ENCODE results near the gene SERPINB7. TPM values are rescaled to one million over a fixed set of nuclear protein-coding genes. Genes with fewer than 3 reads are reported as not detected.

Gene SERPINB7
- total and polyA plus RNA-seq, 2 donors from 2014 or later: 0.45 to 0.47 TPM

DNA sequence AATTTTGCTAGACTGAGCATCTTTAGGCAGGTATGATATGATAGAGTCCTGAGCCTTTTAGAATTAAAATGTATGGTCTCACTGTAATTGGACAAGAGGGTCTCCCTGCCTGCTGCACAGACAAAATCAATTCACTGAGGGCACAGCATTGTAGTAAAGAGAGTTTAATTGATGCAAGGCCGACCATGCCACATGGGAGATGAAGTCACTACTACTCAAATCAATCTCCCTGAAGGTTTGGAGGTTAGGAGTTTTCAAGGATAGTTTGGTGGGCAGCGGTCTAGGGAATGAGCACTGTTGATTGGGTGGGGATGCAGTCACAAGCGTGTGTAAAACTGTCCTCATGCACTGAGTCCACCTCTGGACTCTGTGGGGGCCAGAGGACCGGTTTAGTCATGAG lies 26.1 kb downstream of the SERPINB7 start:
- Histone ChIP-seq H3K36me3 (ENCODE audit: control insufficient read depth in 2 of 3, insufficient read depth in 3 of 3, low read length in 3 of 3) (no peaks in the 10 kb centered on the region), H3K27ac (ENCODE audit: low read depth in 2 of 2, low read length in 2 of 2) (no peak overlapping the region), H3K9me3 (ENCODE audit: control insufficient read depth in 2 of 3, insufficient read depth in 1 of 3, low read length in 3 of 3) (no peaks in the 10 kb centered on the region), H3K4me1 (ENCODE audit: control insufficient read depth in 2 of 3, insufficient read depth in 2 of 3, low read depth in 1 of 3, low read length in 3 of 3) (no peaks in the 10 kb centered on the region), H3K9ac (ENCODE audit: low read length in 3 of 3) (no peak overlapping the region), H3K27me3 (ENCODE audit: control insufficient read depth, insufficient read depth, low read length) (no peaks in the 10 kb centered on the region), H3K4me3 (ENCODE audit: low read length in 3 of 3) (no peak overlapping the region)
- FAIRE-seq (no peak), DNase-seq (no peak)
- intact Hi-C loops (cut with DNase I): no loop called here
- TF ChIP-seq, protein P1, sequence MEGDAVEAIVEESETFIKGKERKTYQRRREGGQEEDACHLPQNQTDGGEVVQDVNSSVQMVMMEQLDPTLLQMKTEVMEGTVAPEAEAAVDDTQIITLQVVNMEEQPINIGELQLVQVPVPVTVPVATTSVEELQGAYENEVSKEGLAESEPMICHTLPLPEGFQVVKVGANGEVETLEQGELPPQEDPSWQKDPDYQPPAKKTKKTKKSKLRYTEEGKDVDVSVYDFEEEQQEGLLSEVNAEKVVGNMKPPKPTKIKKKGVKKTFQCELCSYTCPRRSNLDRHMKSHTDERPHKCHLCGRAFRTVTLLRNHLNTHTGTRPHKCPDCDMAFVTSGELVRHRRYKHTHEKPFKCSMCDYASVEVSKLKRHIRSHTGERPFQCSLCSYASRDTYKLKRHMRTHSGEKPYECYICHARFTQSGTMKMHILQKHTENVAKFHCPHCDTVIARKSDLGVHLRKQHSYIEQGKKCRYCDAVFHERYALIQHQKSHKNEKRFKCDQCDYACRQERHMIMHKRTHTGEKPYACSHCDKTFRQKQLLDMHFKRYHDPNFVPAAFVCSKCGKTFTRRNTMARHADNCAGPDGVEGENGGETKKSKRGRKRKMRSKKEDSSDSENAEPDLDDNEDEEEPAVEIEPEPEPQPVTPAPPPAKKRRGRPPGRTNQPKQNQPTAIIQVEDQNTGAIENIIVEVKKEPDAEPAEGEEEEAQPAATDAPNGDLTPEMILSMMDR (IDR thresholded peaks at IDR 0.05; ENCODE audit: borderline replicate concordance, extremely low read depth, insufficient read depth): no peak

DNA sequence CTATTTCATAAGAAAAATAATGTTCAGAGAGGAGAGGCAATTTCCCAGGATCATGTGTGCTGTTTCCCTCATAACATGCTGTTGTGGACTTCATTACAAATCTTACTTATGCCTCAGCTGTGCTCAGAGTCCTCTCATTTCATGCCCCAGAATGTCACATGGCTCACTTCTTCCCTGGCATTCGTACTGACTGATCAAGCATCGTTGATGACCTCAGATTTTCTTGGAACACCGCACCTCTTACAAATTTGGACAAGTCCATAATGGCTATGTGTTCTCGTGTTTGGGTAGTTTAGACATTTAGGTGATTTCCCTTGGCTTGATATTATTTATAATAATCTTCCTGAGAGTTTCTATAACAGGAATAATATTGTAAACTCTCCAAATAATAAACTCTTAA lies 32.9 kb downstream of the SERPINB7 start:
- intact Hi-C loops (cut with DNase I): no loop called here
- no peaks in the 10 kb centered on the region for H3K9me3 ChIP-seq (ENCODE audit: control insufficient read depth in 2 of 3, insufficient read depth in 1 of 3, low read length in 3 of 3)
- DNase-seq: no peak
- H3K27ac ChIP-seq (ENCODE audit: low read depth in 2 of 2, low read length in 2 of 2): no peak overlapping the region
- no peaks in the 10 kb centered on the region for H3K4me1 ChIP-seq (ENCODE audit: control insufficient read depth in 2 of 3, insufficient read depth in 2 of 3, low read depth in 1 of 3, low read length in 3 of 3)
- TF ChIP-seq, protein P1 (IDR thresholded peaks at IDR 0.05; ENCODE audit: borderline replicate concordance, extremely low read depth, insufficient read depth): no peak
- FAIRE-seq: no peak
- H3K36me3 ChIP-seq (ENCODE audit: control insufficient read depth in 2 of 3, insufficient read depth in 3 of 3, low read length in 3 of 3): no peaks in the 10 kb centered on the region
- no peak overlapping the region for H3K4me3 ChIP-seq (ENCODE audit: low read length in 3 of 3)
- no peak overlapping the region for H3K9ac ChIP-seq (ENCODE audit: low read length in 3 of 3)
- no peaks in the 10 kb centered on the region for H3K27me3 ChIP-seq (ENCODE audit: control insufficient read depth, insufficient read depth, low read length)

DNA sequence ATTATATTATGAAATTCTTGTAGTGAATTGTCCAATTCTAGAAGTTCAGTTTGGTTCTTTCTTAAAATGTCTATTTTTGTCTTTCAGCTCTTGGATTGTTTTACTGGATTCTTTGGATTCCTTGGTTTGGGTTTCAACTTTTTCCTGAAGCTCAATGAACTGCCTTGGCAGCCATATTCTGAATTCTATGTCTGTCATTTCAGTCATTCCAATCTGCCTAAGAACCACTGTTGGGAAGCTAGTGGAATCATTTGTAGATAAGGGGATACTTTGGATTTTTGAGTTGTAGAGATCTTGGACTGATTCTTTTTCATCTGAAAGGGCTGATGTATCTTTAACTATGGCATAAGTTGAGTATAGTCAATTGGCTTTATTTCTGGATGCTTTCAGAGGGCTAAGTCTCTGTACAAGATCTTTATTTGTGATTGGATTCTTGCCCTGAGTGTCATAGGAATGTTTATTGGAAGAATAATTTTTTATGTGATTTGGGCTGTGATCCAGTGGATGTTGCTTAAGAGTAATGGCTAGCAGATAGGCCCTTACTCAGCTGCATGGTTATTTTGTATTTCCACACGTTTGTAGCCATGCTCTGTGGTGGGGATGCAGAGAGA lies 42.3 kb downstream of the SERPINB7 start:
- Histone ChIP-seq H3K9me3 (ENCODE audit: control insufficient read depth in 2 of 3, insufficient read depth in 1 of 3, low read length in 3 of 3) (no peaks in the 10 kb centered on the region), H3K4me3 (ENCODE audit: low read length in 3 of 3) (no peak overlapping the region), H3K36me3 (ENCODE audit: control insufficient read depth in 2 of 3, insufficient read depth in 3 of 3, low read length in 3 of 3) (no peaks in the 10 kb centered on the region), H3K27me3 (ENCODE audit: control insufficient read depth, insufficient read depth, low read length) (no peaks in the 10 kb centered on the region), H3K27ac (ENCODE audit: low read depth in 2 of 2, low read length in 2 of 2) (no peak overlapping the region), H3K9ac (ENCODE audit: low read length in 3 of 3) (no peak overlapping the region), H3K4me1 (ENCODE audit: control insufficient read depth in 2 of 3, insufficient read depth in 2 of 3, low read depth in 1 of 3, low read length in 3 of 3) (no peaks in the 10 kb centered on the region)
- DNase-seq (no peak), FAIRE-seq (no peak)
- intact Hi-C loops (cut with DNase I): no loop called here
- TF ChIP-seq, protein P1 (IDR thresholded peaks at IDR 0.05; ENCODE audit: borderline replicate concordance, extremely low read depth, insufficient read depth): no peak

DNA sequence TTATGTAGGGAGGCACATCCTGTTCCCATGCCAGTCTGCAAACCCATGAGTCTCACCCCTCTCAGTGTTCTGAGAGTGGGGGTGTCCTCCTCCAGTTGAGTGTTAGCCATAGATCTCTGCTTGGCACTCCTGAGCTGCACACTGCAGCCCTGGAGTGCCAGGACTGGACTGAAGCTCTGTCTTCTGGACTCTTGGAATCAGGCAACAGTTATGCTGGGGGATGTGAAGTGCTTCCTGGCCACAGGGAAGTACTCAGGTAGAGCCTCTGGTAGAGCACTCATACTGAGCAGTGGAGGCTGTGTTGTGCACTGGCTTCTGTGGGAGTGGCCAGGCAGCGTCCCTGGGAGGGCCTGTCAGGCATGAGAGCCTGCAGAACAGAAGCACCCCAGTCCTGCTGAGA lies 43.0 kb downstream of the SERPINB7 start:
- intact Hi-C loops (cut with DNase I): no loop called here
- no peak overlapping the region for H3K9ac ChIP-seq (ENCODE audit: low read length in 3 of 3)
- H3K27me3 ChIP-seq (ENCODE audit: control insufficient read depth, insufficient read depth, low read length): no peaks in the 10 kb centered on the region
- H3K4me1 ChIP-seq (ENCODE audit: control insufficient read depth in 2 of 3, insufficient read depth in 2 of 3, low read depth in 1 of 3, low read length in 3 of 3): no peaks in the 10 kb centered on the region
- no peak for FAIRE-seq
- no peaks in the 10 kb centered on the region for H3K9me3 ChIP-seq (ENCODE audit: control insufficient read depth in 2 of 3, insufficient read depth in 1 of 3, low read length in 3 of 3)
- no peak for DNase-seq
- H3K27ac ChIP-seq (ENCODE audit: low read depth in 2 of 2, low read length in 2 of 2): no peak overlapping the region
- TF ChIP-seq, protein P1 (IDR thresholded peaks at IDR 0.05; ENCODE audit: borderline replicate concordance, extremely low read depth, insufficient read depth): no peak
- H3K4me3 ChIP-seq (ENCODE audit: low read length in 3 of 3): no peak overlapping the region
- no peaks in the 10 kb centered on the region for H3K36me3 ChIP-seq (ENCODE audit: control insufficient read depth in 2 of 3, insufficient read depth in 3 of 3, low read length in 3 of 3)

Data from kidney (tissue), 14 donors.